ENCODE measurements around the gene ARL13B. TPM values are rescaled to one million over a fixed set of nuclear protein-coding genes. Genes with fewer than 3 reads are reported as not detected.

Gene ARL13B
- total and polyA plus RNA-seq, 2 of the 13 experiments (the other 11 are each of a cell fraction or from before 2014, with no cell fraction given): 2.2 to 9.6 TPM

DNA sequence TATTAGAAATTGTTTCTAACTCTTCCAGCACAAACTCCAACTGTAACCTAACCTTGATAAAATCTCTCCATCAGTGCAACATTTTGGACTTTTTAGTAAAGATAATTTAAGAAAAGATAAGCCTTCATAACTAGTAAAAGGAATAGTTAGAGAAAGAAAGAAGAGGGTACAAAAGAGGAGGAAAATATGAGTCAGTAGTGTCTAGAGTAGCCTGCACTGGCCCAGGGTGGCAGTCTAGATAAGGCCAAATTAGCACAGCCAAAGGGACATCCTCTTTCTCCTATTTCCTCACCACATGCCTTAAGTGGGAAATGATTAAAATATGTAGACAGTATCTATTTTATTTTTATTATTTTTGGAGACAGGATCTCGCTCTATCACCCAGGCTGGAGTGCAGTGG, 10.0 kb upstream of the ARL13B start (continued):
- TF ChIP-seq, protein P1, sequence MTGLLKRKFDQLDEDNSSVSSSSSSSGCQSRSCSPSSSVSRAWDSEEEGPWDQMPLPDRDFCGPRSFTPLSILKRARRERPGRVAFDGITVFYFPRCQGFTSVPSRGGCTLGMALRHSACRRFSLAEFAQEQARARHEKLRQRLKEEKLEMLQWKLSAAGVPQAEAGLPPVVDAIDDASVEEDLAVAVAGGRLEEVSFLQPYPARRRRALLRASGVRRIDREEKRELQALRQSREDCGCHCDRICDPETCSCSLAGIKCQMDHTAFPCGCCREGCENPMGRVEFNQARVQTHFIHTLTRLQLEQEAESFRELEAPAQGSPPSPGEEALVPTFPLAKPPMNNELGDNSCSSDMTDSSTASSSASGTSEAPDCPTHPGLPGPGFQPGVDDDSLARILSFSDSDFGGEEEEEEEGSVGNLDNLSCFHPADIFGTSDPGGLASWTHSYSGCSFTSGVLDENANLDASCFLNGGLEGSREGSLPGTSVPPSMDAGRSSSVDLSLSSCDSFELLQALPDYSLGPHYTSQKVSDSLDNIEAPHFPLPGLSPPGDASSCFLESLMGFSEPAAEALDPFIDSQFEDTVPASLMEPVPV (CRISPR knock-in tag; IDR thresholded peaks at IDR 0.05): no peak
- TF ChIP-seq NR3C1 (CRISPR knock-in tag; IDR thresholded peaks at IDR 0.05) (no peak), RBAK (CRISPR knock-in tag; IDR thresholded peaks at IDR 0.05) (no peak), SALL2 (CRISPR knock-in tag; IDR thresholded peaks at IDR 0.05) (no peak)

DNA sequence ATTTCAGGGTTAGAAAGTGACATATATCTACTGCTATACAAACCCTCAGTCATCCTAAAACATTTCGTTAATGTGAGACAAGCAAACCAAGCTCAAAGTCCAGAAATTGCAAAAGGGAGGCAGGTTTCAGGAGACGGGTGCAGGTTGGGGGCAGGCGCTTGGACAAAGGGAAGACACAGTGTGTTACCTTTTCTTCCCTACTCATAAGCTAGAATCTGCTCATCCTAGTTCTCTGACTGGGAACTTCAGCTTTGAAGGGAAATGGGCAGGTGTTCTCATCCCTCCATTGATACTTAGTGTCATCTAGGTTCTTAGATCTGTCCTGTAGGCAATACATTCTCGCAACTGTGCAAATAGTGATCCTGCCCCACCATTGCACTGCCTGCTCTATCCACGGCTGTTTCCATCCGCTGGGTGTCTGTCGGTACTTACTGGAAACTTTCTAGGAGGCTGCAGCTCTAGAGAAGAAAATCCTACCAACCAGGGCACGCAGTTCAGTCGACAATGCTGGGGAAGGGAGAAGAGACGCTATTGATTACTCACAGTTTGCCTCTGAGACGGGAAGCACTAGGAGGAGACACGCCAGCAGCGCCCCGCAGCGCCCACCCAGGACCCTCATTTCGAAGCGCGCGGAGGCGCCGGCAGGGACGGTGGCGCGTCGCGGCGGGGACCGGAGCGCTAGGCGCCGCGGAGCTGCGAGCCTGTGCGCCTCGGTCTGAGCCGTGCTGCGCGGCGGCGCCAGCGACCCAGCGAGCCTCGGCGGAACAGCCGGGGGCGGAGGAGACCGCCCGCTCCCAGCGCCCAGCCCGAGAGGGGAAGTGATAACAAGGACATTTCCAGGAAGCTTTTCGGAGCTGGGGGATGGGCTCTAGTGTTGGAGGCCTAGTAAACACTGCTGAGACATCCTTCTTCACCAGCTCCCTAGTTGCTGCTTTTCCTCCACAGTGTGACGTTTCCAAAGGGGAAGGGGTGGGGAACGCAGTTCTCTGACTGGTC, 6.5 kb upstream of the ARL13B start, which contains the start of gene PROS1:
Gene PROS1 (minus strand): TSS at position 766 of the 996 bp plus-strand sequence. CDS start 147 bp downstream, at position 619.
- BruUV-seq (replicated peaks): TSS peak; percentile 91
- TF ChIP-seq MED13 (CRISPR knock-in tag; IDR thresholded peaks at IDR 0.05): no peak
- TF ChIP-seq RARA (CRISPR knock-in tag; IDR thresholded peaks at IDR 0.05): 0 out of 2 replicates have a peak, but pooled peaks have one; percentile 18
- TF ChIP-seq, protein P2, sequence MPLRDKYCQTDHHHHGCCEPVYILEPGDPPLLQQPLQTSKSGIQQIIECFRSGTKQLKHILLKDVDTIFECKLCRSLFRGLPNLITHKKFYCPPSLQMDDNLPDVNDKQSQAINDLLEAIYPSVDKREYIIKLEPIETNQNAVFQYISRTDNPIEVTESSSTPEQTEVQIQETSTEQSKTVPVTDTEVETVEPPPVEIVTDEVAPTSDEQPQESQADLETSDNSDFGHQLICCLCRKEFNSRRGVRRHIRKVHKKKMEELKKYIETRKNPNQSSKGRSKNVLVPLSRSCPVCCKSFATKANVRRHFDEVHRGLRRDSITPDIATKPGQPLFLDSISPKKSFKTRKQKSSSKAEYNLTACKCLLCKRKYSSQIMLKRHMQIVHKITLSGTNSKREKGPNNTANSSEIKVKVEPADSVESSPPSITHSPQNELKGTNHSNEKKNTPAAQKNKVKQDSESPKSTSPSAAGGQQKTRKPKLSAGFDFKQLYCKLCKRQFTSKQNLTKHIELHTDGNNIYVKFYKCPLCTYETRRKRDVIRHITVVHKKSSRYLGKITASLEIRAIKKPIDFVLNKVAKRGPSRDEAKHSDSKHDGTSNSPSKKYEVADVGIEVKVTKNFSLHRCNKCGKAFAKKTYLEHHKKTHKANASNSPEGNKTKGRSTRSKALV (CRISPR knock-in tag; IDR thresholded peaks at IDR 0.05): peak; percentile 86
- TF ChIP-seq, protein P3, sequence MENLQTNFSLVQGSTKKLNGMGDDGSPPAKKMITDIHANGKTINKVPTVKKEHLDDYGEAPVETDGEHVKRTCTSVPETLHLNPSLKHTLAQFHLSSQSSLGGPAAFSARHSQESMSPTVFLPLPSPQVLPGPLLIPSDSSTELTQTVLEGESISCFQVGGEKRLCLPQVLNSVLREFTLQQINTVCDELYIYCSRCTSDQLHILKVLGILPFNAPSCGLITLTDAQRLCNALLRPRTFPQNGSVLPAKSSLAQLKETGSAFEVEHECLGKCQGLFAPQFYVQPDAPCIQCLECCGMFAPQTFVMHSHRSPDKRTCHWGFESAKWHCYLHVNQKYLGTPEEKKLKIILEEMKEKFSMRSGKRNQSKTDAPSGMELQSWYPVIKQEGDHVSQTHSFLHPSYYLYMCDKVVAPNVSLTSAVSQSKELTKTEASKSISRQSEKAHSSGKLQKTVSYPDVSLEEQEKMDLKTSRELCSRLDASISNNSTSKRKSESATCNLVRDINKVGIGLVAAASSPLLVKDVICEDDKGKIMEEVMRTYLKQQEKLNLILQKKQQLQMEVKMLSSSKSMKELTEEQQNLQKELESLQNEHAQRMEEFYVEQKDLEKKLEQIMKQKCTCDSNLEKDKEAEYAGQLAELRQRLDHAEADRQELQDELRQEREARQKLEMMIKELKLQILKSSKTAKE (CRISPR knock-in tag; IDR thresholded peaks at IDR 0.05; ENCODE audit: borderline replicate concordance): peak; percentile 25; the same call in 1 of the 2 replicates
- peak; percentile 24; the same call in 1 of the 2 replicates for TF ChIP-seq GZF1 (CRISPR knock-in tag; IDR thresholded peaks at IDR 0.05)
- TF ChIP-seq ZNF562 (CRISPR knock-in tag; IDR thresholded peaks at IDR 0.05; ENCODE audit: borderline replicate concordance): no peak
- no peak; the same call in 1 of the 2 replicates for TF ChIP-seq CBFB (CRISPR knock-in tag; IDR thresholded peaks at IDR 0.05)
- peak; percentile 26; the same call in 1 of the 2 replicates for TF ChIP-seq ZNF263 (CRISPR knock-in tag; IDR thresholded peaks at IDR 0.05)

More for the DNA sequence above, 6.5 kb upstream of the ARL13B start, which contains the start of gene PROS1:
- WGBS (ENCODE audit: low lambda C conversion rate): under 1% methylated on average over 13 of the region's 53 CpGs
- Histone ChIP-seq H3K27ac (ENCODE audit: extremely low read length, insufficient read depth, low read length) (peak within 1 kb of the TSS; percentile 91), H3K9ac (ENCODE audit: insufficient read depth, low read depth, low read length) (peak within 1 kb of the TSS; percentile 79), H2AFZ (ENCODE audit: low read length) (peak within 1 kb of the TSS; percentile 100), H3K4me1 (ENCODE audit: insufficient read depth, low read length) (peaks cover 14% of the 10 kb centered on the region), H3K4me3 (replicated peaks in 1 of 3; ENCODE audit: insufficient read depth in 1 of 3, low read depth in 2 of 3, low read length in 3 of 3) (peak within 1 kb of the TSS; percentile 77 to 84 (median 81)), H3K79me2 (ENCODE audit: insufficient read depth, low read length) (peaks cover 7% of the 10 kb centered on the region), H3K4me2 (ENCODE audit: low read depth, low read length) (peak within 1 kb of the TSS; percentile 79), H3K27me3 (ENCODE audit: control insufficient read depth in 1 of 2, insufficient read depth in 2 of 2, low read length in 2 of 2) (no peaks in the 10 kb centered on the region; a peak in 1 of 5 replicates), H3K36me3 (replicated peaks in 1 of 2; ENCODE audit: control insufficient read depth in 1 of 2, insufficient read depth in 2 of 2, low read length in 2 of 2) (no peaks in the 10 kb centered on the region), H4K20me1 (ENCODE audit: insufficient read depth, low read length) (no peaks in the 10 kb centered on the region), H3K9me3 (ENCODE audit: low read length) (no peaks in the 10 kb centered on the region)
- intact Hi-C loops (cut with micrococcal nuclease; ENCODE audit: unreplicated experiment) (loop anchor here (1.0 to 5.0 kb wide), 3 partner anchors 31 to 89 kb away; partner anchors contain the start of genes DHFR2 and NSUN3), in situ Hi-C loops (cut with HindIII; ENCODE audit: extremely low pct_ligation_motif_present, low pct_unique_long_range_greater_than_20kb) (no loop called here)
- DNase-seq (ENCODE audit: low spot score) (peak; percentile 85), FAIRE-seq (peak; percentile 83), ATAC-seq (peak; percentile 95)
- CTCF ChIA-PET (ENCODE audit: low intra/inter-chr PET ratio, low total read pairs): no interaction called here
- POLR2A ChIA-PET: interaction anchor here (0.6 to 2.1 kb wide), 11 partner anchors 8 to 97 kb away, joined by 3 to 34 read pairs (median 3); partner anchors contain the start of genes DHFR2 and NSUN3
